NCI-H774 (cell line): ENCODE data around the gene NRXN3.

Experiments
- DNase-seq: peaks from one replicate; lab custom pipeline; 2025; lab: John Stamatoyannopoulos, UW

The NRXN3 gene

DNA sequence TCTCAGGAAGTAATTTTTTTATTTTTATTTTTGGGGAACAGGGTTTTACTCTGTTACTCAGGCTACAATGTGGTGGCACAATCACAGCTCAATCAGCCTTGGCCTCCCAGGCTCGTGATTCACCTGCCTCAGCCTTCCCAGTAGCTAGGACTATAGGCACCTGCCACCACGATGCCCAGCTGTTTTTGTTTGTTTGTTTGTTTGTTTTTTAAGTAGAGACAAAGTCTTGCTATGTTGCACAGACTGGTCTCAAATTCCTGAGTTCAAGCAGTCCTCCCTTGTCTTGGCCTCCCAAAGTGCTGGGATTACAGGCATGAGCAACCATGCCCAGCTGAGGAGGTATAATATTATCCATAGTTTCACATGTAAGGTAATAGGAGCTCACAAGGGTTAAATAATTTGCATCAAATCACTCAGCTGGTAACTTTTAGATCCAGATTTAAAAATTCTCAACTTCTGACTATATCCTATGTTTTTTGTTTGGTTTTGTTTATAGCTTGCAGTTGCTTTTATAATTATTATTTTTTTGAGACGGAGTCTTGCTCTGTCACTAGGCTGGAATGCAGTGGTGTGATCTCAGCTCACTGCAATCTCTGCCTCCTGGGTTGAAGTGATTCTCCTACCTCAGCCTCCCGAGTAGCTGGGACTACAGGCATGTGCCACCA lies 1411.9 kb downstream of the NRXN3 start:
- no peak for DNase-seq

DNA sequence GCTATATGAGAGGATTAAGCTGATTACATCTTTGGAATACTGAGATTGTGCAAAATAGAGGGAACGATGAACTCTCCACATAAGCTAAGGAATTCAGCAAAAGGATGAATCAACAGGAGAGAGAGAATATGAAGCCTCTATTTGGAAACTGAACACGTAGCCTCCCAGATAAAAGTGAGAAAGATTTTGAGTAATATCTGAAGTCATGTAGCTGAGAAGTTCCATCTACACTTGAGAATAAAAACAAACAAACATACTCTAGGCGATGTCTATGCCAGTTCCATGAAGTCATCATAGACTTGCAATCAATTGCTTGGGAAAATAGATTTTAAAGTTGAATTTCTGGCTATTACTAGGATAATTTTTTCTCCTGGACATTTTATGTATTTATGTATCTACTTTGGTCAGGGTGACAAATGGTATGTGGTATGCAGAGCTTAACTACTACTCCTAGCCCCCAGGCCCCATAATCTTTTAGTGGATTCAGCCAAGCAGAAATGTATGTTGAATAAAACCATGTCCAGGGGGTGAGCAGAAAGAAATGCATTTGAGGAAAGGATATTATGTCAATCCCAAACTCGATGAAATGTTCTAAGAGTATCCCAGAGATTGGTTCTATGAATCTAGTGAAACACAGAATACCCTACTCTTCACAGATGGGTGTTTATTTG lies 1413.7 kb downstream of the NRXN3 start:
- no peak for DNase-seq

DNA sequence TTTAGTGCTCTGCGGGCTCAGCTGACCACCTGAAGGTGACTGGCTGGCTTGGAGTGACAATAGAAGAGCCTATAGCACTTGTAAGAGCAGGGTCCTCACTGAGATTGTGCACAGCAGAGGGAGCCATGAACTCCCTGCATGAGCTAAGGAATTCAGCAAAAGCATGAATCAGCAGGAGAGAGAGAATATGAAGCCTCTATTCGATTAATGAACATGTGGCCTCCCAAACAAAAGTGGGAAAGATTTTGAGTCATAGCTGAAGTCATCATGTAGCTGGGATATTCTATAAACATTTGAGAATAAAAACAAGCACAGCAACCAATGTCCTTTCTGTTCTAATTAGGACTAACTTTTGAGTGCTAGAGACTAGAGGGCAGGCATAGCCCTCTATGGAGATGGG lies 1414.5 kb downstream of the NRXN3 start:
- DNase-seq = no peak

DNA sequence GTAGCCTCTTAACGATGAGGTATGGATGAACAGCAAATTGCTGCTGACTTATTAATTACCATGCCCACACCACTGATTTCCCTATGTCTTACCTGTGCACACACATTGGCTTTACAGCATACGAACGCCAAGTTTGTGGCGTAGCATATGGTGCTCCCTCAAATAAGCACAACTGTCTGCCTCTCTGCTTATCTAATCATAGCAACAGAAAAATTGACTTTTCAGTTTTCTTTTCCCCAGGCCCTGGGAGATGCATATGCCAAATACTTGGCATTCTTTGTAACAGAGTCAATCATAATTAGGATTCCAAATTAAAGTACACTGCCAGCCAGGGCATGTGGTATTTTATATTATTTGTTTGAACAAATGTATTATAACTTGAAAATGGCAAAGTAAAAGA lies 1415.7 kb downstream of the NRXN3 start:
- no peak for DNase-seq

DNA sequence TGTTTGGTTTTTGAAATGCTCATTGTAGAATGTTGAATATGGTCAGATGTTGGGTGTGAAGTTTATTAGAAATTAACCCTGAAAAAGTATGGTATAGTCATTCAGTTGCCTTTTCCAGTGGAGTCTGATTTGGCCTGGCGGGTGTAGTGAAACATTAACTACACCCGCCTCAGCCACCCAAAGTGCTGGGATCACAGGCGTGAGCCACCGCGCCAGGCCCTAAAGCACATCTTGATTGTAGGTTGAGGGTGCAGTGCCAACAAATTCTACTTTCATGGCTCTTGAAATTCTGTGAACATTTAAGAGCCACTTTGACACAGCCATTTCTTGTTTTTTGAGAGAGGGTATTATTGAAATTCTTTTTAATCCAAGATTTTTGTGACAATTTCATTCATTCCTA lies 1416.2 kb downstream of the NRXN3 start:
- DNase-seq = no peak

DNA sequence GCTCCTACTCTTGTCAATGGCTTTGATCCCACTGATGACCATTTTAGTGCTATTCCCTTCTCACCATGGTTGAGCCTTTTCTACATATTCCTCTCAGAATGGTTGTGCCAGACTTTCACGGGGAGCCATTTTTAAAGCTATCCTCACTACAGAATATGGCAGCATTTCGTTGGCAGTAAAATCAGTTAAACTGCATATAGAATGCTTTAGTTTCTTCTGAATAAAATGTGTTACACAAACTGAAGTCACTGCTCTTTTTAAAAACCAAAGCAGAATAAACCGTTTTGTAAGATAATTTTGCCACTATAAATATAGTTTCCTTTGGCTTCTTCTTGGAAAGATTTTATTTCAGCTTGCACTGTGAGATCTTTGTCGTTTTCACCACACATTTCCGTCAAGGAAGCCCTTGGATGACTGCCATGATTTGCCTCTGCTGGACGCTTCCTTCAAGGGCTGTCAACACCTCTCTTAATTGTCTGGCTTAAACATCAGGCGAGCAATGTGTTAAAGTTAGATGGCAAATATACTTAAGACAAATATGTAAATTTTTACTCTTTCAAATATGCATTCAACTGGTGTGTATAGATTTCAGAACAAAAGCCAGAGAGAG lies 1416.9 kb downstream of the NRXN3 start:
- no peak for DNase-seq

DNA sequence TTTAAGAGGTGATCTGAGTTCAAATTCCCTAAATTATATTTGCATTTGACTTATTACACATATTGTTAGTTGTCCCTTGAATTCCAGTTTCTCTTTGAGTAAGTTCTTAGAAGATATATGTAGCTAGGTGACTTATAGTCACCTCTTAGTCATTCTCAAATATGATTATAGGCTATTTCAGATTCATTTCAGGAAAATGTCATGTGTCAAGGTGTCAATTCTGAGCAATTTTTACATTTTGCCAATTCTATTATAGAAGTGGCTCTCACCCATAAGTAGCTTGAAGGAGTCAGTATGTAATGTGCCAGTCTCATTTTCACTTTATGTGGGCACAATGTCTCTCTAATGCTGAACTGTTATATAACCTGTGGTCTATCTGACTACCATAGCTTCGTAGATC lies 1417.7 kb downstream of the NRXN3 start:
- no peak for DNase-seq

DNA sequence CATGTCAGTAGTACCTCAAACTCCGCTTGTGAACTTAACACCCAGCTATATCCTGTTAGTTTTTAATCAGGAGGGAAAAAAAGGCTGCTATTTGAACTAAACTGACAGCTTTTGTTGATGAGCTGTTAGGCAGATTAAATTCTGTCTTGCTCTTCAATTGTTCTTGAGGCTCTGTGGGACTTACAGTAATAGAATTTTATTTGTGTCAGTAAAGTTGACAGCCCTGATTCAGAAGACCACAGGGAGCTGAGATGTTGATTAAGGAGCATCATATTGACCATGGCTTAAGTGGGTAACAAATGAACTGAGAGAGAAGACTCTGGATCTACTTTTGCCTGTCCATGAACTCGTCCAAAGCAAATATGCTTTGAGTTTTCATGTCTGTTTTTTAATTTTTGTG lies 1418.2 kb downstream of the NRXN3 start:
- no peak for DNase-seq

DNA sequence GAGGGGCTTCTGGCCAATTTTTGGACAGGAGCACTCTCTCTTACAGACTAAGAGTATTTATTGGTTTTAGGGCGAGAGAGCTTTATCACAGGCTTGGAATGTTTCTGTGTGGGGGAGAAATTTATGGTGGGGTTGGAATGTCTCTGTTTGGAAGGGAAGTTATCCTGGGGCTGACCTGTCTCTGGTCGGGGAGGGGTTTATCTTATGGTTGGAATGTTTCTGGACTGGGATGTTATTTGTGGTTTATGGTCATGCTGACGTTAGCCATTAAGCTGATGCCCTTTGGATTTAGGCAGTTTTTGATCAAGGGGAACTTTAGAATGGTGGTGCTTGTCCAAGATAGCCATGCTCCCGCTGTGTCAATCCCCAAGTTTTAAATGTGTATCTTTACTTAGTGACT lies 1426.4 kb downstream of the NRXN3 start:
- no peak for DNase-seq

DNA sequence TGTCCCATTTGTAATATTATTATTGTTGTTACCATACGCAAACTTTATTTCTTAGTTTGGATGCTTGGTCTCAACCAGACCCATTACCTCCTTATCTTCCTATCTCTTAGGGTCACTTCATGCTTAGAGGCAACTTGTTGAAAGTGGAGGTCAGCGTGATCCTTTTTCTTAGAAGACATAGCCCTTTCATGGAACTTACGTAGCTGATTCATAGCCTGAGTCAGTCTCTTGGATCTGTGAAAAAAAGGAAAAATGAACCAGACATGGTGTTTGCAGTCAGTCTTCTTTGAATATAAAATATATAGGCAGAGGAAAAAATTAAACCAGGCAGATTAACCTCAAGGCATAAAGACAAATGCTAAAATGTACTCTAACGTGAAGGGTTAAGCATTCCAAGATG lies 1427.4 kb downstream of the NRXN3 start:
- no peak for DNase-seq

DNA sequence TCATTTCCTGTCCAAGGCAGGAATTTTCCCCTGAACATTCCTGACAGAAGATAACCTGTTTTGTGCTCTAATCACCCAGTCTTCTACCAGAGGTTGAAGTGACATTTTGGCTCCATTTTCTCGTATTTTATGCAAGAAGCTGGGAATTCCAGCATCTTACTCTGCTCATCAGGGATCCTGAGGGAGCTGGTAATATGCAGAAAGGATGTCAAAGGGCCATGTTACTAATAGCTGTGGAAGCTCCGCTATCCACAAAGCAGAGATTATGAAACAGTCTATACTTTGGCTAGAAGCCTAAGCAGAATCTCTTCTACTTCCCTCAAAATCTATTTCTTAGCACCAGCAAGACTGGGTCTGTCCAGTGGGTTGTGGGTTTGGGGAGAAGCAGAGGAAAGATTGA lies 1428.2 kb downstream of the NRXN3 start:
- DNase-seq = no peak

DNA sequence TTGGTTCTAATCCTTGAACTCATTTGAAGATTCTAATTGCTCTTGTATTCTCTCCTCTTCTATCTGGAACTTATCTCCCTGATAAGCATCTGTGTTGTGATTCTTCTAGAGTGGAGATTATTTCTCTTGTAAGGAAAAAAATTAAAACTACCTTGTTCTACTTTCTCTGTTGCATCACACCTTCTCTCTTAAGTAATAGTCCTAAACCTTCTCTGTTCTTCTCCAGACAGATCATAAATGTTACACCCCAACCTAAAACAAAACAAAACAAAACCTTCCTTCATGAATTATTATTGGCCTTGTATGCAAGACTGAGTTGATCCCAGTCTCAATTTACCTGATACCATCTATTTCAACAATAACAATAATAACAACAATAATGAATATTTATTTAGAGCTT lies 1429.1 kb downstream of the NRXN3 start:
- no peak for DNase-seq

DNA sequence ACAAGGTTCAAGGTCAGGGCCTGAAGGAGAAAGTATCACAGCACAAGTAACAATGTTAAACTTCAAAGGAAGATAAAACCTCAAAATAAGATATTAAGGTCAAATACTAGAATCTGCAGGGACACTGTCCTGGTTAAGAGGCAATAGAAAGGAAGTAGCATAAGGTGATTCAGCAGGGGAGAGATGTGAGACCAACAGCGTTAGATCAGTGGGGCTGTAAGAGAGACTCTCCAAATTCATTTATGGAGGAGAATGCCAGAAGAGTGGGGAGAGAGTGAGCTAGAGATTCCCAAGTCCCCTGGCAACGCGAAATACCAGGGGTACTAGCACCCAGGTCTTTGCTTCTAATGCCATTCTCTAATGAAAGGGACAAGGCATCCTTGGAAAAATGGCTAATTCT lies 1430.2 kb downstream of the NRXN3 start:
- no peak for DNase-seq

DNA sequence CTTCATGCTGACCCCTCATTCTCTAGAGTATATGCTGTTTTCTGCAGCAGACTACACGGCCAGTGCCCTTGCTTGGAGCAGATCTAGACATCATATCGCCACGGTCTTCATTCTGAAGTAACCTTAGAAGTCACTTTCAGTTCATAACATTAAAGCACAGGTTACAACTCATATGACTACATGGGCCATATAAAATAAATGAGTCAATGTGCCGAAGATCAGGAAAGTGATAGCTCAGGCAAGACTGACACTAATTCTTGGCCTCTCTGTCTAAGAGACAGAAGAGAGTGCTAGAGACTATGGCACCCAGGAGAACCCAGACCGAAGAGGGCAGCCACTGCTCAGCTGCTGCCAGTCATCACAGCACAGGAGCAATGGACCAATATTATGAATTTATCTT lies 1431.4 kb downstream of the NRXN3 start:
- DNase-seq = no peak

DNA sequence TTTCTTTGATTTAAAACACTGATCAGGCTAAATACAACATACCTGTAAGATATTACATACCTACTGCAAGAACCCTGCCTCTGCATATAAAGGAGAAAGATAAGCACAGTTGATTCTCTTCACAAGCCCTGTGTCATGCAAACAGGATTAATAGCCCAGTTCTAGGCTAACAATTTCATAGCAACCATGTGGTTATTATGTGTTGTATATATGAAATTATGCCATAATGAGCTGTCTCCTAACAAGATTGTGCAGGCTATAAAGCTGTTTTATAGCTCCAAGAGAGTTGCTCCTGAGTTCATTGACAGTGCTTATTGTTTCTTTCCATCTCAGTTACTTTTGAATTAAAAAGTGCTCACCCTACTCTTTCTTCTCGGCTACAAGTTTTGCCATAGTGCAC lies 1431.9 kb downstream of the NRXN3 start:
- DNase-seq = no peak

DNA sequence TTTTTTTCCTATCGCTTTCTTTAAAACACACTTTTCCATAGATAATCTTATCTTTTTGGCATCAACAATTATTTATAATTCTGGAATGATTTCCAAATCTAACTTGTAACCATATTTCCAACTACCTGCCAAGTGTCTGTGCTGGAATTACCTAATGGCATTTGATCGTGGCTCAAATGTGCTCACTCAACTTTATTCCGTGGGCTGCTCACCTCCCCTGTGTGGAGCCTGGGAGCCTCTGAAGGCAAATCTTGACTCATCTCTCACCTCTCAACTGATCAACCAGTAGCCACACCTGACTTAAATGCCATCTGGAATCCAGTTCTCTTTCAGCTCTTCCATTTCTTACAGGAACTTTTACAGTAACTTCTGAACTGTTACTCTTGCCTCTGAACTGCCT lies 1432.6 kb downstream of the NRXN3 start:
- no peak for DNase-seq

DNA sequence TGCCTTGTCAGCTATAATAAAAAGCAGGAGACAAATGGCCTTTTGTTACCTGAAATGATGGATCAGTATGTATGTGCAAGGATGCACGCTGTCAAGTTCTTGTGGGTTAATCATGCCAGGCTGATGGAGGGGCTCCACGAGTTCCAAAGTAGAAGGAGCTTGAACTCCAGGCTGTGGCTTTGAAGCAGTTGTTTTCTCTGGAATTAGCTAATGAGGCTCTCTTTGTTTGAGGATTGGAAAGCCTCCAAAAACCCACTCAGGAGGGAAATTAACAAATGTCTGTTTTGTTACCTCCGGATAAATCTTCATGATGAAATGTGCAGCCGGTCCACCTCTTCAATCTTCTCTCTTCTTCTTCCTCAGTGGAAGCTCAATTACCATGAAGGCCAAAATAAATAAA lies 1435.7 kb downstream of the NRXN3 start:
- DNase-seq = peak; percentile 61

DNA sequence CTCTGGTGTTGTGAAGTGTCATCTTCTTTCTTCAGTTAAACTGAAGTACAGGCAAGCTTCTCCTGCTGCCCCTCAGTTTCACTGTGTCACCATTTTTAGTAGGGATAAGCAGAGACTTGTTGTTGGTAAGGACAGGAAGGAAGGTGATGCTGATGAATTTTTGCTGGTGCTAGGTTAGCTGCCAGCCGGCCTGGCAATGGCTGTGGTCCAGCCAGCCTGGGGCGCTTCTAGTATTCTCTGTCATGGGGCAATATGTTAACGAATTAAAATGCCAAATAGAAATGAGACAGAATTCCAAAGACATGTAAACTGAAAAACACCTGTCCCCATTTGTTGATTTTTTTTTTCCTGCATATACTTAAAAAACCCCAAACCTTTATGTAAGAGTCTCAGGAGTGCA lies 1438.3 kb downstream of the NRXN3 start:
- DNase-seq = no peak

DNA sequence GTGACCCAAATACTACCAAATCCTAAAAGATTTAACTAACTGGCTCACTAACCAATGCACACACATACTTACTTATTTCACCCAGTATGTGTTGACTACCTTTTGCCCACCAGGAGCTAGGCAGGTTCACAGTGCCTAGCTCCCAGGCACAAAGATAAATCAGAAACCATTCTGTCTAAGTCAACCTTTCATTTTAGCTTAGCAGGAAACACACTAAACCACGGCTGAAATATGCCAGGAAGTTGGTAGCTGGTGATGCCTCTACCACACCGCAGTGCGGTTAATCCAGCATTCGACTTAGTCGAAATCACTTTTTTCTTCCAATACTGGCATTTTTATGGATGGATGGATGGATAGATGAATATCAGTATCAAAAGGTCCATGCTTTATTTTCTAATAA lies 1443.5 kb downstream of the NRXN3 start:
- DNase-seq = no peak

DNA sequence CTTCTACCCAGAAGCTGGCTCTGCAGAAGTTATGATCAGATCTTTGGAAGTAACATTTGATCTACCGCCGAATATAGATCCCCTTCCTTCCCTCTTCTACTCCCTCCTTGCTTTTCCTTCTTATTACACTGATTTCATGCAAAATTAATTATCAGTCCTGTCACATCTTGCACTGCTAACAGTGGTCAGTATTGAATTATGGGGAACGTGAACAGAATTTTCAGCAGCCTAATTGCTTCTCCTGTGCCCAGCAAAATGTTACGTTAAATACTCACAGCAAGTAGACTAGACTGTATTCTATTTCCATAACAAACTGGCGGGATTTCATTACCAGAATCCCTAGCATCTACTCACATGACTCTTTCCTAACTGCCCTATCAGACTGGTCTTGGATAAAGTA lies 1444.3 kb downstream of the NRXN3 start:
- DNase-seq = no peak

DNA sequence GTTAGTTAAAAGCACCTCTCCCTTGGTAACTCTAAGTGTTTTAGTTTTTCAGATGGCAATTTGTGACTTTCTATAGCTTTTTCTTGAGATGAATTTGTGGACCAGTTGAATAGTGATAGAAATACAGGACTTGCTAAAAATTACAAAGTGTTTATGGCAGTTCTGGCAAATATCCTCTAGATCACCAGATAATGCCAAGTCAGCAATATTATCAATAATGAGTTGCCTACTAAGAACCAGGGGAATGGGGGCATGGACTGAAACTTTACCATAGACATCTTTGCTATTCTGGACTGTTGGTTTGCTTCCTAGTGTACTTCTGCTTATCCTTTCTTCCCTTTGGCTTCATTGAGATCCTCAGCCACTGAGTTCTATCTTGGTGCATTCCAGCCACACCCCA lies 1456.9 kb downstream of the NRXN3 start:
- DNase-seq = no peak

DNA sequence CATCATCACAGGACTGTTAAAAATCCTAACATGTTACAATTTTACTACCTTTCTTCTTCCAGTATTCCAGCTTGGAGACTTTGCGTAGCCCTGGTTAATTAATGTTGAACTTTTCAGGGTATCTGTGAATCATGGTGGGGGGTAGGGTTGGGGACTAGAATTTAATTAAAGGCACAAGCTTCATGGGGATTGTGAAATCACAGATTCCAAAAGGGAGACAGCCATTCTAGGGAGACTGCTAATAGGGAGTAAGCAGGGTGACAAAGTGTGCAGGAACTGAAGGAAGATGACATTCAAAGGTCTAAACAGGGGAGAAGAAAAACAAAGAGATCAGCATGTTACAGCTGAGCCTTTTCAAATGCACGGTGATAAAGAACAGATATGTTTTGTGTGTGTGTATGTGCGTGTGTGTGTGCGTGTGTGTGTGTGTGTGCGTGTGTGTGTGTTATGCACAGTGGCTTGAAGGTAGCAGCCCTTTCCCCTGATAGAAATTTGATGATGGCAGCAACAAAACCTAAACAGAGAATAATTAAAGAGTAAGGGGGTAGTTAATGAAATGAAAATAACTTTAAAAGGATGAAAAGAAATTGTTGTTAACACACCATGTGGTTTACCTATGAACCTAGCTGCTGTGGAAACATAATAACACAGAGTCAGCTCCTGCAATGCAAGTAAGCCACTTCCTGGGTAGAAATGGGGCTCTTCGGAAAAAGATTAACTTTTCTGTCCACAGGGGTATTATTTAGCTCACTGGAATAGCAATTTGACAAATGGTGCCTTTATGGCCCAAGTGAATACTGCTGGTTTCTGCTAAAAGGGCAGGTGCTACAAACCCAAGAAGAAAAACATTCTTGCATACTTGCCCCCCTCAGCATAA lies 1459.5 kb downstream of the NRXN3 start:
- DNase-seq = no peak
